SK-MEL-5 (cell line): ENCODE measurements around the gene SP140L. TPM values are rescaled to one million over a fixed set of nuclear protein-coding genes. Genes with fewer than 3 reads are reported as not detected.
"Not testable (repeated sequence)": the region's sequence is repeated elsewhere in the genome, so short reads cannot be mapped to it uniquely, and the experiment has no call there.

ENCODE experiments used
- DNase-seq: peaks from one replicate; pipeline ENCODE4 v3.0.0-alpha.2; 2016; ENCODE audit warnings: low read depth, low spot score
- in situ Hi-C: cut with HindIII; loops from 2 replicates; pipeline ENCODE4 v1.10.0; 2016; ENCODE audit warnings: low sequenced_read_pairs, high pct_unique_total_duplicates, low pct_unique_long_range_greater_than_20kb
- total RNA-seq: library from RNA; depleted of rRNA; stranded (reverse); fragments of >200 nt; shearing (Covaris generic); gene quantifications from 2 replicates; pipeline ENCODE4 v1.2.3, GENCODE V29; 2014

SP140L gene
- total RNA-seq, 1 experiment from 2014 or later, result 0.87 TPM

GRCh38 chr2:230319211-230319862, 7.7 kb upstream of the SP140L start:
- no peak for DNase-seq
- in situ Hi-C loops, result no loop called here

- in situ Hi-C loops, result no loop called here
- DNase-seq, result no peak
These were observed 6.0 kb upstream of the SP140L start for GRCh38 chr2:230321031-230321430.

- in situ Hi-C loops, result no loop called here
- DNase-seq, result no peak
These were observed 4.2 kb upstream of the SP140L start for GRCh38 chr2:230322561-230323384.

- DNase-seq, result peak; percentile 61
- in situ Hi-C loops, result no loop called here
These were observed 3.4 kb upstream of the SP140L start for GRCh38 chr2:230323385-230324106.

- no peak for DNase-seq
- in situ Hi-C loops, result no loop called here
These were observed 2.5 kb upstream of the SP140L start for GRCh38 chr2:230324503-230324902.

- in situ Hi-C loops, result no loop called here
- no peak for DNase-seq
These were observed 1.4 kb upstream of the SP140L start for GRCh38 chr2:230325316-230326243.

- in situ Hi-C loops, result no loop called here
- DNase-seq, result no peak
These were observed 593 bp downstream of the SP140L start for GRCh38 chr2:230327418-230328154.

- in situ Hi-C loops, result no loop called here
- no peak for DNase-seq
These were observed 1.1 kb downstream of the SP140L start for GRCh38 chr2:230328155-230328458.

- no peak for DNase-seq
- in situ Hi-C loops, result no loop called here
These were observed 3.1 kb downstream of the SP140L start for GRCh38 chr2:230329946-230330605.

GRCh38 chr2:230330725-230331124, 3.7 kb downstream of the SP140L start:
- no peak for DNase-seq
- in situ Hi-C loops, result no loop called here

- in situ Hi-C loops, result no loop called here
- DNase-seq, result no peak
These were observed 8.5 kb downstream of the SP140L start for GRCh38 chr2:230335461-230335863.

- no peak for DNase-seq
- in situ Hi-C loops, result no loop called here
These were observed 9.0 kb downstream of the SP140L start for GRCh38 chr2:230335864-230336506.

GRCh38 chr2:230341936-230342528, 15.0 kb downstream of the SP140L start:
- DNase-seq, in situ Hi-C loops: not testable (repeated sequence)

- in situ Hi-C loops, DNase-seq: not testable (repeated sequence)
These were observed 16.1 kb downstream of the SP140L start for GRCh38 chr2:230343041-230343624.

GRCh38 chr2:230343747-230344146, 16.8 kb downstream of the SP140L start:
- in situ Hi-C loops, result no loop called here
- no peak for DNase-seq
